Erythroblast (primary cell): ENCODE data around the gene VEPH1.

Experiments used
- GATA1 ChIP-seq: IDR thresholded peaks from 2 replicates; pipeline ENCODE4 v1.6.1; 2011; ENCODE audit warnings: low read depth, mild to moderate bottlenecking, control low read depth, low read length, moderate library complexity
- POLR2A ChIP-seq: IDR thresholded peaks from 2 replicates; pipeline ENCODE4 v1.6.1; 2011; ENCODE audit warnings: mild to moderate bottlenecking, low read length

- TF ChIP-seq POLR2A = no peak
- TF ChIP-seq GATA1 = no peak
These were observed 110.1 kb downstream of the VEPH1 start for GRCh38 chr3:157393113-157393512.
